HCT116 (cell line): Measurements from ENCODE around the gene RHBDD1.

Source experiments
- CTCF ChIP-seq, 3 experiments: fragments of 200-600 bp in 1 of 3; sonication (generic) in 1 of 3; IDR thresholded peaks in 2 of 3; conservative IDR thresholded peaks in 1 of 3; 2 replicates each; pipeline ENCODE4 v1.5.1; 2012 to 2017; ENCODE audit warnings: low read depth in 2 of 3, low read length in 2 of 3, antibody characterized with exemption in 1 of 3, borderline replicate concordance in 1 of 3, control low read depth in 1 of 3, mild to moderate bottlenecking in 1 of 3, mixed read lengths in 1 of 3, mixed run types in 1 of 3, moderate library complexity in 1 of 3; ENCODE audit not compliant: insufficient read depth in 1 of 3
- ELF1 ChIP-seq: IDR thresholded peaks from 2 replicates; pipeline ENCODE4 v1.6.1; 2012; ENCODE audit warnings: low read depth, borderline replicate concordance
- EZH2 ChIP-seq: fragments of 200-600 bp; sonication (generic); IDR thresholded peaks from 2 replicates; pipeline ENCODE4 v1.6.1; 2017; ENCODE audit warnings: antibody characterized with exemption, mixed run types
- EZH2phosphoT487 ChIP-seq: fragments of 200-600 bp; IDR thresholded peaks from 2 replicates; pipeline ENCODE4 v1.6.1; 2018; ENCODE audit warnings: antibody characterized with exemption, borderline replicate concordance
- JUND ChIP-seq: IDR thresholded peaks from 2 replicates; pipeline ENCODE4 v1.6.1; 2012
- POLR2A ChIP-seq: IDR thresholded peaks from 2 replicates; pipeline ENCODE4 v1.7.0; 2011; ENCODE audit warnings: borderline replicate concordance; ENCODE audit not compliant: insufficient read depth, insufficient read length; ENCODE audit errors: extremely low read depth
- POLR2AphosphoS5 ChIP-seq: IDR thresholded peaks from 2 replicates; pipeline ENCODE4 v1.6.1; 2011; ENCODE audit warnings: mild to moderate bottlenecking, low read depth, low read length, moderate library complexity
- SP1 ChIP-seq: IDR thresholded peaks from 2 replicates; pipeline ENCODE4 v1.6.1; 2012; ENCODE audit warnings: low read depth
- TCF7L2 ChIP-seq: IDR thresholded peaks from 2 replicates; pipeline ENCODE4 v1.7.0; 2011; ENCODE audit warnings: borderline replicate concordance, inconsistent platforms; ENCODE audit not compliant: insufficient read depth, insufficient read length; ENCODE audit errors: extremely low read depth
- YY1 ChIP-seq: IDR thresholded peaks from 2 replicates; pipeline ENCODE4 v1.6.1; 2011; ENCODE audit warnings: low read length, low read depth, moderate library complexity, mild to moderate bottlenecking; ENCODE audit not compliant: insufficient replicate concordance; ENCODE audit errors: extremely low read depth

- TF ChIP-seq ELF1: no peak
- no peak for TF ChIP-seq POLR2A
- TF ChIP-seq CTCF (IDR thresholded peaks at IDR 0.05 in 2 of 3, conservative IDR thresholded peaks at IDR 0.05 in 1 of 3; ENCODE audit: borderline replicate concordance in 1 of 3, insufficient read depth in 1 of 3, low read depth in 2 of 3, low read length in 2 of 3): no peak
- TF ChIP-seq EZH2: no peak
- no peak for TF ChIP-seq EZH2phosphoT487
- no peak for TF ChIP-seq SP1
- no peak for TF ChIP-seq TCF7L2
- no peak for TF ChIP-seq POLR2AphosphoS5
- TF ChIP-seq YY1: no peak
- no peak for TF ChIP-seq JUND
These were observed 53.1 kb downstream of the RHBDD1 start for GRCh38 chr2:226888971-226889370.
